Stomach (tissue), 4 donors: ENCODE results near the gene CHMP1A.

Experiments used
- EP300 ChIP-seq: sonication (generic); formaldehyde crosslinking; IDR thresholded peaks from one replicate; pipeline ENCODE4 v1.6.1; 2017; ENCODE audit warnings: antibody characterized with exemption
- POLR2A ChIP-seq, 4 donors: fragments of 450-650 bp; IDR thresholded peaks; one replicate each; pipeline ENCODE4 v1.6.1; 2016; ENCODE audit warnings: antibody characterized with exemption in 4 of 4, control low read depth in 2 of 4, mild to moderate bottlenecking in 1 of 4, moderate library complexity in 1 of 4
- TF ChIP-seq, protein P1 (sequence below), 7 experiments: fragments of 450-650 bp in 4 of 7; fragments of 200-600 bp in 3 of 7; sonication (generic) in 3 of 7; IDR thresholded peaks; one replicate each; pipeline ENCODE4 v1.5.1; 2016 to 2019; ENCODE audit warnings: antibody characterized with exemption in 7 of 7, control low read depth in 2 of 7, mild to moderate bottlenecking in 1 of 7

DNA sequence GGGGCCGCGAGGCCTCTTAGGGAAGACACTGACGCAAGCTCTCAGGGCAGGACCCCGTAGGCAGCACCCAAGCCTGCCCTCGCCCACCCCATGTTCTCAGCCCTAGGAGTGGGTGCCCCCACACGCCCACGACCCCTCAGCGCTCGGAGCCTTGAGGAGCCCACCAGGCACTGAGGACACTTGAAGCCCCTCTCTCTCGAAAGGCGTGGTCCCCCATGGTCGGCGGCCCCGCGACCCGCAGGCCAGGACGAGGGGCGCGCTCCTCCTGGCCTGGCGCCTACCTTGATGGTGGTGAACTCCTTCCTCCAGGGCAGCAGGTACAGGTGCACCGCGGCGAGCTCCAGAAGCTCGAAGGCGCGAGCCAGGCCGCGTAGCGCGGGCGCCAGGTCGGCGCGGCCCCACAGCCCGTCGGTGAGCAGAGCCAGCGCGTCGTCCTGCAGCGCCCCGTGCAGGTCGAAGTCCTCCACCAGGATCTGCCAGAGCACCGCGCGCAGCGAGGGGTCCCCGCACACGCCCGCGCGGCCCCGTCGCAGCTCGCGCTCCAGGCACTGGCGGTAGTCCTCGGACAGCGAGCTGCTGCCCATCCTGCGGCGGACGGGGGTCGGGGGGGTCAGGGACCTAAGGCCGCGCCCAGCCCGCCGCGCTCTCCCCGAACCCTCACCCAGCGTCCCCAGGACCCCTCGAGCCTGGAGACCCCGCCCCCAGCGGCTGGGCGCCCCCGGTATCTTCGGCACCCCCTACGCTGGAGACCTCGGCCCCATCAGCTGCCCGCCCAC is 43.3 kb upstream of the CHMP1A start:
- TF ChIP-seq POLR2A (IDR thresholded peaks at IDR 0.05) (no peak), EP300 (no peak)
- TF ChIP-seq, protein P1, sequence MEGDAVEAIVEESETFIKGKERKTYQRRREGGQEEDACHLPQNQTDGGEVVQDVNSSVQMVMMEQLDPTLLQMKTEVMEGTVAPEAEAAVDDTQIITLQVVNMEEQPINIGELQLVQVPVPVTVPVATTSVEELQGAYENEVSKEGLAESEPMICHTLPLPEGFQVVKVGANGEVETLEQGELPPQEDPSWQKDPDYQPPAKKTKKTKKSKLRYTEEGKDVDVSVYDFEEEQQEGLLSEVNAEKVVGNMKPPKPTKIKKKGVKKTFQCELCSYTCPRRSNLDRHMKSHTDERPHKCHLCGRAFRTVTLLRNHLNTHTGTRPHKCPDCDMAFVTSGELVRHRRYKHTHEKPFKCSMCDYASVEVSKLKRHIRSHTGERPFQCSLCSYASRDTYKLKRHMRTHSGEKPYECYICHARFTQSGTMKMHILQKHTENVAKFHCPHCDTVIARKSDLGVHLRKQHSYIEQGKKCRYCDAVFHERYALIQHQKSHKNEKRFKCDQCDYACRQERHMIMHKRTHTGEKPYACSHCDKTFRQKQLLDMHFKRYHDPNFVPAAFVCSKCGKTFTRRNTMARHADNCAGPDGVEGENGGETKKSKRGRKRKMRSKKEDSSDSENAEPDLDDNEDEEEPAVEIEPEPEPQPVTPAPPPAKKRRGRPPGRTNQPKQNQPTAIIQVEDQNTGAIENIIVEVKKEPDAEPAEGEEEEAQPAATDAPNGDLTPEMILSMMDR (IDR thresholded peaks at IDR 0.05): peak in 1 of 7 experiments; percentile 4
